Right renal pelvis (tissue), 4 donors: Measurements from ENCODE around the gene FGF18. TPM values are rescaled to one million over a fixed set of nuclear protein-coding genes. Genes with fewer than 3 reads are reported as not detected.
"Not testable (repeated sequence)": the region's sequence is repeated elsewhere in the genome, so short reads cannot be mapped to it uniquely, and the experiment has no call there.

Experiments
- DNase-seq, 4 donors: peaks; one replicate each; pipeline ENCODE4 v3.0.0-alpha.2; 2013; ENCODE audit warnings: low read depth in 4 of 4, low spot score in 3 of 4, missing footprints in 1 of 4
- polyA plus RNA-seq, 4 donors: library from polyadenylated mRNA; unstranded; fragments of 120-200 nt; gene quantifications; one replicate each; pipeline ENCODE4 v1.2.1, GENCODE V29; 2013; ENCODE audit not compliant: insufficient read length in 4 of 4

FGF18 gene, protein sequence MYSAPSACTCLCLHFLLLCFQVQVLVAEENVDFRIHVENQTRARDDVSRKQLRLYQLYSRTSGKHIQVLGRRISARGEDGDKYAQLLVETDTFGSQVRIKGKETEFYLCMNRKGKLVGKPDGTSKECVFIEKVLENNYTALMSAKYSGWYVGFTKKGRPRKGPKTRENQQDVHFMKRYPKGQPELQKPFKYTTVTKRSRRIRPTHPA
- 1 to 10 TPM in 1 of 4 donors, under 1 TPM in 3; 0.37 to 1.0 (median 0.41) TPM for polyA plus RNA-seq

DNA sequence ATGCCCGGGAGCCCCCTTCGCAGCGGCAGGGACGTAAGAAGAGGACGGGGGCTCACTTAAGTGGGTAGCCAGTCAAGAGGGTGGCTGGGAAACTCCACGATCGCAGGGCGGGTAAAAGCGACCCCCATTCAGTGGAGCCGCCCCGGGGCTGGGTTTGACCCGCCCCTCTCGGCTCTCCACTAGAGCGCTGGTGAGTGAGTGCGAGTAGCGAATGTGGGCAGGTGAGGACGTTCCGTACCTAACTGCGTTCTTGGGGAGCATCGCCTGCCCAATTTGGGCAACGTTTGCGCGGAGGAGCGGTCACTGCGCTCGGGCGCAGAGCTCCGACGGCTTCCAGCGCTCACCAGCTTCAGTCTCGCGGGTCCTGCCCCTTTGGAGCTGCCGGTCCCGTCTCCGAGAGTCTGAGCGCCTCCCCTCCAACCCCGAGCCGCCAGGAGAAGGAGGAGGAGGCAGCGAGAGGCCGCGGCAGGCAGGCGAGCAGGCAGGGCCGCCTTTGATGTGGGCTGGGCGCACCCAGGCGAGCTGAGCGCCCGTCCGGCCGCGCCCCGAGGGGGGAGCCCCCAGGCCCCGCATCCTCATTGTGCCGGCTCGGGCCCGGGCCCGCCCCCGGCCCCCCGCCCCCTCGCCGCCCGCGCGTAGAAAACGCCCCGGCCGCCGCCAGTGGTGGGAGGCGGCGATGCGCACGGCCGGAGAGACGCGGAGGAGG, at the start of gene FGF18:
Gene FGF18 (plus strand): TSS at position 666 of the 706 bp plus-strand sequence. CDS start 553 bp downstream, outside the sequence.
- DNase-seq = no peak

DNA sequence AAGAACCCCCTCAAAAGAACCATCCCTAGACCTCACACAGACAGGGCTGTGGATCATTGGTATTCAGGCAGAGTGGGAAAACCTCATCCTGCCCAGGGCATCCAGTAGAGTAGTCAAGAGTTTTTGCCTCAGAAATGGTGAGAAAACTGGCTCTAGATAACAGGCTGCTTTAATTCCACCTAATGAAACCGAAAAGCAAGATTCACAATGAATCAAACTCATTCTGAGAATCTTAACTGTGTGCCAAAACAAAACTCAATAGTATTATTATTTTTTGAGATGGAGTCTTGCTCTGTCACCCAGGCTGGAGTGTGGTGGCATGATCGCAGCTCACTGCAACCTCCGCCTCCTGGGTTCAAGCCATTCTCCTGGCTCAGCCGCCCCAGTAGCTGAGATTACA, 49.5 kb upstream of the FGF18 start:
- no peak for DNase-seq

DNA sequence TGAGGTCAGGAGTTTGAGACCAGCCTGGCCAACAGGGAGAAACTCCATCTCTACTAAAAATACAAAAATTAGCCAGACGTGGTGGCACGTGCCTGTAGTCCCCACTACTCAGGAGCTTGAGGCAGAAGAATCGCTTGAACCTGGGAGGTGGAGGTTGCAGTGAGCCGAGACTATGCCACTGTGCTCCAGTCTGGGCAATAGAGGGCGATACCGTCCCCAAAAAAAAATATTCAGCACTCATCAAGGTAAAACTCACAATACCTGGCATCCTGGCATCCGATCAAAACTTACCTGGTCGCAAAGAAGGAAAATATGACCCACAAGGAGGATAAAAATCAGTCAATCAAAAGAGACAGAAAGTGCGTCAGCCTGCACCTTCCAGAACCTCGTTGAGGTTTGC, 48.6 kb upstream of the FGF18 start:
- DNase-seq = not testable (repeated sequence)

DNA sequence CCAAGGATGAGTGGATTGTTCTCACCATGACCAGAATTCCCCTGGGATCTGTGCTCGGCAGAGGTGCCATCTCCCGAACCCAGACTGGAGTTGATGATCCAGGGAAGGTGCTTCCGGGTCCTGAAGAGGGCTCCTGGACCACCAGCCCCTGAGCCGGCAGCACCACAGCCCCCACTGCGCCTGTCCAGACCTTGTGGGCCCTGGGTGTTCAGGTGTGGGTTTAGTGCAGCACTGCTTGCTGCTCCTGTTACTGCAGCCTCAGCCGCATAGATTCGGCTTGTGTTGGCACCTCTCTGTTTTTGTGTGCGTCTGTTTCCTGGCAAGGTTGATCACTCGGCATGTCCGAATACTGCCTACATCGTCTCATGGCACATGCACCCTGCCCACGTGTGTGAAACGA, 48.1 kb upstream of the FGF18 start:
- DNase-seq = no peak

DNA sequence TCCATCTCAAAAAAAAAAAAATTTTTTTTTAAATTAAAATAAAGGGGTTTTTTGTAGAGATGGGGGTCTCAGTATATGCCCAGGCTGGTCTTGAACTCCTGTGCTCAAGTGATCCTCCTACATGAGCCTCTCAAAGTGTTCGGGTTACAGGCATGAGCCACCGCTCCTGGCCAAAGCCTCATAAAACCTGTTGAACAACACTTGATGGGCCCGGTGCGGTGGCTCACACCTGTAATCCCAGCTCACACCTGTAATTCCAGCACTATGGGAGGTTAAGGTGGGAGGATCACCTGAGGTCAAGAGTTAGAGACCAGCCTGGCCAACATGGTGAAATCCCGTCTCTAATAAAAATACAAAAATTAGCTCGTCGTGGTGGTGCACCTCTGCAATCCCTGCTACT, 39.5 kb upstream of the FGF18 start:
- no peak for DNase-seq

DNA sequence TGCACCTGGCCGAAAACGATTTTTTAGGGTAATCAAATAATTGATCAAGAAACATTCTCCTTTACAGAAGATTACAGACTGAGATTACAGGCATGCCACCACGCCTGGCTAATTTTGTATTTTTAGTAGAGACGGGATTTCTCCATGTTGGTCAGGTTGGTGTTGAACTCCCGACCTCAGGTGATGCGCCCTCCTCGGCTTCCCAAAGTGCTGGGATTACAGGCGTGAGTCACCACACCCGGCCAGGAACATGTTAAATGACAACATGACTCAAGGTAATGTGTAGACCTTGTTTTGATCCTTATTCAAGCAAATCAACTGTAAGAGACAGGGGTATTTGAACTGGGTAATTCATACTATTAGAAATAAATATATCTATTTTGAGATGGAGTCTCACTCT, 35.0 kb upstream of the FGF18 start:
- not testable (repeated sequence) for DNase-seq

DNA sequence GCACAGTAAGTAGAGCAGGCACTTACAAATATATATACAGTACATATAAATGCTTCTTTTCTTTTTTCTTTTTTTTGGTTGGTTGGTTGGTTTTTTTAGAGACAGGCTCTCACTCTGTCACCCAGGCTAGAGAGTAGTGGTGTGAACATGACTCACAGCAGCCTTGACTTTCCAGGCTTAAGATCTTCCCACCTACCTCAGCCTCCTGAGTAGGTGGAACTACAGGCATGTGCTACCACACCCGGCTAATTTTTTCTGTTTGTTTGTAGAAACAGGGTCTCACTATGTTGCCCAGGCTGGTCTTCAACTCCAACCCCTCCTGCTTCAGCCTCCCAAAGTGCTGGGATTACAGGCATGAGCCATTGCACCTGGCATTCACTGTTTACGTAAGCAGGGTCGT, 34.4 kb upstream of the FGF18 start:
- not testable (repeated sequence) for DNase-seq

DNA sequence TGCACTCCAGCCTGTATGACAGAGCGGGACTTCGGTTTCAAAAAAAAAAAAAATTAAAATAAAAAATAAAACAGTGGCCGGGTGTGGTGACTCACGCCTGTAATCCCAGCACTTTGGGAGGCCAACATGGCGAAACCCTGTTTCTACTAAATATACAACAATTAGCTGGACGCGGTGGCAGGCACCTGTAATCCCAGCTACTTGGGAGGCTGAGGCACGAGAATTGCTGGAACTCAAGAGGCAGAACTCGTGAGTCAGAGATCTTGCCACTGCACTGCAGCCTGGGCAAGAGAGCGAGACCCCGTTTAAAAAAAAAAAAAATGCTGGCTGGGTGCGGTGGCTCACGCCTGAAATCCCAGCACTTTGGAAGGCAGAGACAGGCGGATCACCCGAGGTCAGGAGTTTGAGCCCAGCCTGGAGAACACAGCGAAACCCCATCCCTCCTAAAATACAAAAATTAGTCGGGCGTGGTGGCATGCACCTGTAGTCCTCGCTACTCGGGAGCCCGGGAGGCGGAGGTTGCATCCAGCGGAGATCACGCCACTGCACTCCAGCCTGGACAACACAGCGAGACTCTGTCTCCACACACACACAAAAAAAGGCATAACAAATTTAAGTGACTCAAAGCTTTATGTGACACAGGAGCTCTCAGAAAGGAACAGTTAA, 33.3 kb upstream of the FGF18 start:
- no peak for DNase-seq

DNA sequence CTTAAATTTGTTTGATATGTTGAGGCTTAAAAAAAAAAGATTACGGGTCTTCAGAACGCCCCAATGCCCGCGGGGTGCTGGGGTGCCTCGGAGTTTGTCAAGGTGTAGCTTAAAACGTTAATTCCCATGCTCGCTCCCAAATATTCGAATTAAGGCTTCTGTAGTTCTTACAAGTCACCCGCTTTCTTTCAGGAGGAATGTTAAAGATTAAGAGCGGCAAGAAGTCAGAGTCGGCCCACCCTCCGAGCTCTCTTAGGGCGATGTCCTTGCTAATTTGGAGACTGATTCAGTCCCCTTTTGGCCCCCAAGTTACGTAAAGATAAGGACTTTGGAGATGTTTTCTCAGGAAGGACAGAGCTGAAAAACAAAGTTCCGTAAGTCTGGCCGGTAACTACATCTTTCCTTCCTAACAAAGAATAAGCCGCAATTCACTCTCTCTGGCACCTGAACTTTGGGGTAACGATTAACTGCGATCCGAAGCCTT, 32.5 kb upstream of the FGF18 start:
- peak in 2 of 4 donors; percentile 26 to 51 for DNase-seq

DNA sequence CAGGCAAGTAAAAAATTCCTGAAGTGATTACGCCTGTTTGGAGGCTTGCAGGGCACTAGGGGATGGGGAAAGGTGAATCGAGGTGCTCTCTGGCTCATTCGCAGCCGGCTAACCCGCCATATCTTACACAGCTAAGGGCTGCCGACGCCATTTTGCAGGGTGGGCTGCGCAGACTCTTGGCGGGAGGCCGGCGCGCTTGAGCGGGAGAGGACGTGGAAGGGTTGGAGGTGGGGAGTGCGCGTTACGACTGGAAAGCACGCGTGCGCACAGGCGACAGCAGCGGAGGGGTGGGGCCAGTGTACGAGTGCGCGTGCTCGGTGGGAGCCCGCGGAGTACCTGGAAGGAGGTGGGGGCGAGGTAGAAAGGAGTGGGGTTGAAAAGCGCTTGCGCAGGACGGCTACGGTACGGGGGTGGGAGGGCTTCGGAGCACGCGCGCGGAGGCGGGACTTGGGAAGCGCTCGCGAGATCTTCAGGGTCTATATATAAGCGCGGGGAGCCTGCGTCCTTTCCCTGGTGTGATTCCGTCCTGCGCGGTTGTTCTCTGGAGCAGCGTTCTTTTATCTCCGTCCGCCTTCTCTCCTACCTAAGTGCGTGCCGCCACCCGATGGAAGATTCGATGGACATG, 32.0 kb upstream of the FGF18 start, which contains the start of gene NPM1:
Gene NPM1 (plus strand): TSS at position 505 of the 625 bp plus-strand sequence. CDS start 100 bp downstream, at position 605.
- peak; percentile 96 to 97 (median 97) for DNase-seq

DNA sequence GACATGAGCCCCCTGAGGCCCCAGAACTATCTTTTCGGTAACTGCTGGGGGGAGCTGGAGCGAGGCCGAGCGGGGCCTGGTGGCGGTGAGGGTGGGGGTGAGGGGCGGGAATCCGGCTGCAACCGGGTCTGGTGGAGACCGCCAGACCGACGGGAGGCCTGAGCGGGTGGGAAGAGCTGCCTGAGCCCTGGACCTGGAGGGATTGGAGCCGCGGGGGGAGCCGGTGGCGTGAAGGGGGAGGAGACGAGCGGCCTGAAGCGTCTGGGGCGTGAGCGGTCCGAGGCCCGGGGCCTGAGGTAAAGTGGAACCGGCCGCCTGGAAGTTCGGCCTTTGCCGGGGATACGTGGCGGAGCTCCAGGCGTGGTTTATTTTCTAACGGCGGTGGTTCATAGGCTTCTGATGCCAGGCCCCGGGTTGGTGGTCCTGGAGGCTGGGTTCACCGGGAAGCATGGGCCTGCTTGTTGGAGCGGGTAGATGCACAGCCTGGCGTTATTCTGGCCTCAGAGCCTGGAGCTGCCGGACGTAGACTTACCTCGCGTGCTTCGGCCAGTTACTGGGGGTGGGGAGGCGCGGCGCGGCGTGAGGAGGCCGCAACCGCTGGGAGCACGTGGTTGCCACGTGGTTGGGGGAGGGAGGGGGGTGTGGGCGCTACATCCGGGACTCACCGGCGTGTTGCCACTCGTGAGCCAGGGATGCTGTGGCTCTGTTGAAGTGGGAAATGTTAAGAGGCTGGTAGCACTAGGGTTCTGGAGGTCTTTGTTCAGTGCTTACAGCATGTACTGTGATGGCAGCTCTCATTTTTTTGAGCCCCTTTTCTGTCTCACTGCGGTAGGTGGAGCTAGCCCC, 31.3 kb upstream of the FGF18 start:
- peak; percentile 47 to 73 (median 54) for DNase-seq

DNA sequence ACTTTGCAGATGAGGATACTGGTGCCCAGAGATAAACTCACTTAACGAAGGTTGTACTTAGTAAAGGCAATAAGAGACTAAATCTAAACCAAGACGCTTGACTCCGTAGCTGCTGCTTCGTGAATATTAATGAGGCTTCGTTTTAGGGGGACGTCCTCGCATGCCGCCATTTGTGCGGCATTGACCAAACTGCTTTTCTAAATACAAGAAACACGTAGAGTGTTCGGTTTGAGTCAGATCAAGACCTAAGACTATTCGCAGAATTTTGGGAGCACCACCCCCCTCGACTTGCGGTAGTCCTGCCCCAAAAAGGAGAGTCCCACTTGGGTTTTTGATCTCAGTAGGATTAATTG, 30.7 kb upstream of the FGF18 start:
- DNase-seq = no peak

DNA sequence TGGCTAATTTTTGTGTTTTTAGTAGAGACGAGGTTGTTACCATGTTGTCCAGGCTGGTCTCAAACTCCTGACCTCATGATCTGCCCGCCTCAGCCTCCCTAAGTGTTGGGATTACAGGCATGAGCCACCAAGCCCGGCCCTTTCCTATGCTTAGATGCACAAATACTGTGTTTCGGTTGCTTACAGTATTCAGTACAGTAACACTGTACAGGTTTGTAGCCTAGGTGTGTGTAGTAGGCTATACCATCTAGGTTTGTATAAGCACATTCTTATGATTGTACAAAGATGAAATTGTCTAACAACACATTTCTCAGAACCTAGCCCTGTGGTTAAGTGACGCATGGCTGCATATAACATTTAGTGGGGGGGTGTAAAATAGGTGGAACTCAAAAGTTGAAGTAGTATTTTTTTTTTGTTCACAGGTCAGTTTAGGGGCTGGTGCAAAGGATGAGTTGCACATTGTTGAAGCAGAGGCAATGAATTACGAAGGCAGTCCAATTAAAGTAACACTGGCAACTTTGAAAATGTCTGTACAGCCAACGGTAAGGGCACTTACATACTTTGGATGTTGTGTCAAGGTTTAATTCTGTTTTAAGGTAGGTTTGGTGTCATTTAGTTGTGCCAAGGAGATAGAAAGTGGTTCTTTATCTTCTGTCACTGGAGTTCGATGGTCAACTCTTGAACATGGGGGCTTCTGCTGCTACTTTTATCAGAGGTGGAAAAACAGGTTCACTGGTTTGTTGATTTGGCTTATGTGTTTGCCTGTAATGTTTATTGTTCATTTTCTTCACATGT, 28.4 kb upstream of the FGF18 start:
- no peak for DNase-seq

DNA sequence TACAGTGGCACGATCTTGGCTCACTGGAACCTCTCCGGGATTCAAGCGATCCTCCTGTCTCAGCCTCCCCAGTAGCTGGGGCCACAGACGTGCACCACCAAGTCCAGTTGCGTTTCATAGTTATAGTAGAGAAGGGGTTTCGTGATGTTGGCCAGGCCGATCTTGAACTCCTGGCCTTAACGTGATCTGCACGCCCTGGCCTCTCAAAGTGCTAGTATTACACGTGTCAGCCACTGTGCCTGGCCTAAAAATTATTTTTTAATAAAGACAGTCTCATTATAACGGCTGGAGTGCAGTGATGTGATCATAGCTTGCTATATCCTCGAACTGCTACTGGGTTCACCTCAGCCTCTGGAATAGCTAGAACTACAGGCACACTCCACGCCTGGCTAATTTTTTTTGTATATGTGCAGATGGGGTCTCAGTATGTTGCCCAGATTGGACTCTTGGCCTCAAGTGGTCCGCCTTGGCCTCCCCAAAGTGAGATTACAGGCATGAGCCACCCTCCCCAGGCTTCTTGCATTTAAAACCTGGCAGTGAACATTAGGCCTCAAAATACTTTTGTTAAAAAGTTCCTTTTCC, 27.4 kb upstream of the FGF18 start:
- DNase-seq = no peak

DNA sequence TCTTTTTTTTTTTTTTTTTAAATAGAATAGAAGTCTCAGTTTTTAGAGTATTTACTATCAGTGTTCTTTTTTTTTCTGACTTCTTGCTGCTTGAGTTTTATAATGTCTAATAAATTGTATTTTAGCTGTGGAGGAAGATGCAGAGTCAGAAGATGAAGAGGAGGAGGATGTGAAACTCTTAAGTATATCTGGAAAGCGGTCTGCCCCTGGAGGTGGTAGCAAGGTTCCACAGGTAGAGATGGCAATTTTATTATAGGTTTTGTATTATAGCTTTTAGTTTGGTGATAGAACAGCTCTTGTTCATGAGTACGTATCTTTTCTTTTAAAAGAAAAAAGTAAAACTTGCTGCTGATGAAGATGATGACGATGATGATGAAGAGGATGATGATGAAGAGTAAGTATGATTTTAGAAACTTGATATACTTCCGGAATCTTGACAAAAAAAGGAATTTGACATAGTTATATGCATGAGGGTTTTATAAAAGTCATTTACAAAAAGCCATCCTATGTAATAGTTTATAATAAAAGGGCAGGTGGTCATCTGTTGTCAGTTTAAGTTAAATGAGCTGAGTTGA, 26.8 kb upstream of the FGF18 start:
- no peak for DNase-seq

DNA sequence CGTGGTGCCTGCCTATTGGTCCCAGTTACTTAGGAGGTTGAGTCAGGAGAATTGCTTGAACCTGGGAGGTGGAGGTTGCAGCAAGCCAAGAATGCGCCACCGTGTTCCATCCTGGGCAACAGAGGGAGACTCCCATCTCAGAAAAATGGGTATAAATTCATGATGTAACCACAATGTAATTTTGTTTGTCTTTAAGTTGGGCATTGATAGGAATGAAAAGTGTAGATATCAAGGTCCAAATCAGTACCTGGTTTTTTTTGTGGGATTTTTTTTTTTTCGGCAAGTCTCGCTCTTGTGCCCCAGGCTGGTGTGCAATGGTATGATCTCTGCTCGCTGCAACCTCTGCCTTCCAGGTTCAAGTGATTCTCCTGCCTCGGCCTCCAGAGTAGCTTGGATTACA, 24.4 kb upstream of the FGF18 start:
- no peak for DNase-seq

DNA sequence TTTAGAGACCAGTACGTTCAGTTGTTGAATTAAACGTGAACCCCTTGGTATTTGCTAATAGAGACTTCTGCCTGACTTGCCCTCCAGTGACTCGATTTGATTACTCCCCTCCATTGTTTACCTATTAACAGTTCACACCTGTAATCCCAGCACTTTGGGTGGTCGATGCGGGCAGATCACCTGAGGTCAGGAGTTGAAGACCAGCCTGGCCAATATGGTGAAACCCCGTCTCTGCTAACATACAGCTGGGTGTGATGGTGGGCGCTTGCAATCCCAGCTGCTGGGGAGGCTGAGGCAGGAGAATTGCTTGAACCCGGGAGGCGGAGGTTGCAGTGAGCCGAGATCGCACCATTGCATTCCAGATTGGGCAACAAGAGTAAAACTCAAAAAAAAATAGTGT, 22.9 kb upstream of the FGF18 start:
- not testable (repeated sequence) for DNase-seq

DNA sequence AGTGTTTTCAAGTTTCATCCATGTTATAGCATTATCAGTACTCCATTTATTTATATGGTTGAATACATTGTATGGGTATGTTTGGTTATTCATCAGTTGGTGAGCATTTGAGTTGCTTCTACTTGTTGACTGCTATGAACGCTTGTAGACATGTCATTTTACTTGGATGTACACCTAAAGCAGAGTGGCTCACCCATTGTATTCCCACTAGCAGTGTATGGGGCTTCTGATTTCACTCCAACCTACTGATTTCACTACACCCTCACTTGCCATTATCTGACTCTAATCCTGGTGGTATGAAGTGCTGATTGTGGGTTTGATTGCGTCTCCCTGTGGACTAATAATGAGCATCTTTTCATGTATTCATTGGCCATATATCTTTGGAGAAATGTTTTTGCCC, 22.3 kb upstream of the FGF18 start:
- DNase-seq = no peak

DNA sequence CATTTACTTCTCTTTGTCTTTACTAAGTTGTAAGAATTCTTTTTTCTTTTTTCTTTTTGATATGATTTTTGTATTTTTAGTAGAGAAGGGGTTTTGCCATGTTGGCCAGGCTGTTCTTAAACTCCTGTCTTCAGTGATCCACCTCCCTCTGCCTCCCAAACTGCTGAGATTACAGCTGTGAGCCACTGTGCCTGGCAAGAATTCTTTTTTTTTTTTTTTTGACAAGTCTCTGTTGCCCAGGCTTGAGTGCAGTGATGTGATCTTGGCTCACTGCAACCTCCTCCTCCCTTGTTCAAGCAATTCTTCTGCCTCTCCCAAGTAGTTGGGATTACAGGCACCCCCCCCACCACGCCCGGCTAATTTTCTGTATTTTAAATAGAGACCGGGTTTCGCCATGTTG, 21.8 kb upstream of the FGF18 start:
- no peak for DNase-seq
